ENCODE results near the gene STK32C. TPM values are rescaled to one million over a fixed set of nuclear protein-coding genes. Genes with fewer than 3 reads are reported as not detected.
"Not testable (repeated sequence)": the region's sequence is repeated elsewhere in the genome, so short reads cannot be mapped to it uniquely, and the experiment has no call there.

Gene STK32C
- polyA plus RNA-seq, 4 donors, result 11.2 to 17.3 (median 14.6) TPM

GRCh38 chr10:132339276-132339675 lies 31.5 kb upstream of the STK32C start:
- DNase-seq (ENCODE audit: low read depth in 4 of 4, low spot score in 2 of 4), result no peak

DNA sequence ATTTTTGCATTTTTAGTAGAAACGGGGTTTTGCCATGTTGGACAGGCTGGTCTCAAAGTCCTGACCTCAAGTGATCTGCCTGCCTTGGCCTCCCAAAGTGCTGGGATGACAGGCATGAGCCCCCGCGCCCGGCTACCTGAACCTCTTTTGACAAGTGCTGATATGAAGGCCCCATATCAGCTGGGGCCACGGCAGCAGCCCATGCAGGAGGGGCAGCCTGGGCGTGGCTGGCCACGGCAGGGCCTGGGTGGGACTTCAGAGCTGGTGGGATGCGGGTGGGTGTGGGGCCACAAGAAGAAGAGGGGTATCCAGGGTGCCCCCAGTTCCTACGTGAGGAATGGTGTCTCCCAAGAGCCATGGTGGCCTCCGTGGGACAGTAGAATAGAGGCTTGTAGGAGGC lies 31.1 kb upstream of the STK32C start:
- no peak for DNase-seq (ENCODE audit: low read depth in 4 of 4, low spot score in 2 of 4)

- not testable (repeated sequence) for DNase-seq (ENCODE audit: low read depth in 4 of 4, low spot score in 2 of 4)
Observed at GRCh38 chr10:132337854-132338253, 30.1 kb upstream of the STK32C start.

DNA sequence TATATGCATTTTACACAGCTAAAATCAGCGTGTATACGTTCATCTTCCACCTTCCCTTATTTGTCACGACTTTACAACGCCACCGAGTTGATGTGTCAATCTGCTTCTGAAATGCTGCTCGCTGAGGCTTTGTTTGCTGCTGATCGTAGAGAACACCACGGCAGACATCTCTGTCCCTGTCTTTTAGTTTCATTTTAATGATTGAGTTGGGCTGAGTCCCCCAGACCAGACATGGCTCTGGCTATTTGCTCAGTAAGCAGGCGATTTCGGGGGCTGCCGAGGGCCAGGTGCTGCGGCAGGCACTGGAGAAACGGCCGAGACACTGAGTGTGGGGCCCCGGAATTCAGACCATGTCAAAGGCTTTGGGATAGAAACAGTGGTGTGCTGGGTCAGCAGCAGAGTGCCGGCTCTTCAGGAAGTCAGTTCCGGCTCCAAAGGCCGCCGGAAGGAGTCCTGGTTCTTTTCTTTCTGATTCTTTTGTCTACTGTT lies 29.2 kb upstream of the STK32C start:
- DNase-seq (ENCODE audit: low read depth in 4 of 4, low spot score in 2 of 4), result no peak

GRCh38 chr10:132336064-132336746 lies 28.5 kb upstream of the STK32C start:
- no peak for DNase-seq (ENCODE audit: low read depth in 4 of 4, low spot score in 2 of 4)

- no peak for DNase-seq (ENCODE audit: low read depth in 4 of 4, low spot score in 2 of 4)
Observed at GRCh38 chr10:132335189-132336063, 27.7 kb upstream of the STK32C start.

DNA sequence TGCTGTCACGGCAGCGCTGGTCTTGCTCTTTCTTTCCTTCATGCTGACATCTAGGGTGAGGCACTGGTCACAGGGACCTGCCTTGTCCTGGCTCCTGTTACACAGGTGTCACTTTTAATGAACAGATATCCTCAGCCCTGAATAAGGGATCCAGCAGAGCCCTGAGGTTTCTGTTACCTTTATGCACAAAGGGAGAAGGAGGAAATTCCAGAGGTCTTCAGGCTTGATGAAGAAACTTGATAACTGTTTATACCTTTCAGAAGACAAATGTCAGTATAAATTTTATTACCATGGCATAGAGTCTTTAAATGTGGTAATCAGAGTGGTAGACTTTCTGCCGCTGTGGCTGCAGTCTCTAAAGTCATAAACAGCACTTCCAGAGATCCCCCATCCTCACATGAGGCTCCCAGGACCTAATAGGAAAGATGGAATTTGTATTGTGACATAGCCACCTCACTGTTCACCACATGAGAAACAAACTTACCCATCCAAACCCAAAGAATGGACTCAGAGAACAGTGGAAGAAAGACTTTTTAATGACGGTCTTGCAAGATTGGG lies 27.0 kb upstream of the STK32C start:
- no peak for DNase-seq (ENCODE audit: low read depth in 4 of 4, low spot score in 2 of 4)

DNA sequence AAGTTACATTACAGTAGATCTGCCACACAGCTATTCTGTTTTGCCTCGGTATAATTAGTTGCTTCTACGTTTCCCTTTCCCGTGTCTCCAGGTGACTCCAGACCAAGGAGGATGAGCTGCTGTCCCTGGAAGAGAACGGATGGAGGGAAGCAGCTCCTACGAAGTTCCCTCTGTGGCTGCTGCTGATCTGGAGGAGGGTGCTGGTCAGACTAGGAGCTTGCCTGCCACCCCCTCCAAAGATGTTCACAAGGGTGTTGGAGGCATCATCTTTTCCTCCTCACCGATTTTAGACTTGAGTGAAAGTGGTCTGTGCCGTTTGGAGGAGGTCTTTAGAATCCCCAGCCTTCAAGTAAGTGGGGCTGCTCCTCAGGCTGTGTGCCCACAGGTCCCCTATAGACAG lies 25.6 kb upstream of the STK32C start:
- DNase-seq (ENCODE audit: low read depth in 4 of 4, low spot score in 2 of 4), result no peak

GRCh38 chr10:132332433-132332754 lies 24.6 kb upstream of the STK32C start:
- DNase-seq (ENCODE audit: low read depth in 4 of 4, low spot score in 2 of 4), result no peak

- DNase-seq (ENCODE audit: low read depth in 4 of 4, low spot score in 2 of 4), result peak; percentile 79 to 99 (median 94)
Observed at GRCh38 chr10:132331601-132332432, 24.1 kb upstream of the STK32C start, which contains the start of gene LRRC27. Gene LRRC27 (plus strand): TSS chr10:132332193. CDS start chr10:132333525, 1,332 bp downstream.

DNA sequence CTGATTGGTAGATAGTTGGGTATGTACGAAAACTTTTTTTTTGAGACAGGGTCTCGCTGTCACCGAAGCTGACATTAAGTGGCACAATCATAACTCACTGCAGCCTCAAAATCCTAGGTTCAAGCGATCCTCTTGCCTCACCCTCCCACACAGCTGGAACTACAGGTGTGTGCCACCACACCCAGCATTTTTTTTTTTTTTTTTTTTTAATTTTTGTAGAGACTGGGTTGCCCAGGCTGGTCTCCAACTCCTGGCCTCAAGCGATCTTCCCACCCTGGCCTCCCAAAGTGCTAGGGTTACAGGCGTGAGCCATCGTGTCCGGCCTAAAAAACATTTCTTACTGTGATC lies 22.7 kb upstream of the STK32C start:
- no peak for DNase-seq (ENCODE audit: low read depth in 4 of 4, low spot score in 2 of 4)

- DNase-seq (ENCODE audit: low read depth in 4 of 4, low spot score in 2 of 4), result no peak
Observed at GRCh38 chr10:132329565-132330485, 22.1 kb upstream of the STK32C start.

- no peak for DNase-seq (ENCODE audit: low read depth in 4 of 4, low spot score in 2 of 4)
Observed at GRCh38 chr10:132328738-132329137, 21.0 kb upstream of the STK32C start.

GRCh38 chr10:132328106-132328505 lies 20.4 kb upstream of the STK32C start:
- no peak for DNase-seq (ENCODE audit: low read depth in 4 of 4, low spot score in 2 of 4)

DNA sequence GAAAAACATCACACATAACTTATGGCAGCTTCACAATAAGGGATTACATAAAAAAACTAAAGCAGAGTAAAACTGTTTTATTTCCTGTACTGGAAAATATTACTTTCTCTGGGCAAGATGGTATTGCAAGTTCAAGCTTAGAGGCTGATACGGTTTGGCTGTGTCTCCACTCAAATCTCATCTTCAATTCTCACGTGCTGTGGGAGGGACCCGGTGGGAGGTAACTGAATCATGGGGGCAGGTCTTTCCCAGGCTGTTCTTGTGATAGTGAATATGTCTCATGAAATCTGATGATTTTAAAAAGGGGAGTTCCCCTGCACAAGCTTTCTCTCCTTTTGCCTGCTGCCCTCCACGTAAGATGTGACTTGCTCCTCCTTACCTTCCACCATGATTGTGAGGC lies 19.2 kb upstream of the STK32C start:
- DNase-seq (ENCODE audit: low read depth in 4 of 4, low spot score in 2 of 4), result no peak

- DNase-seq (ENCODE audit: low read depth in 4 of 4, low spot score in 2 of 4), result no peak
Observed at GRCh38 chr10:132326344-132326889, 18.7 kb upstream of the STK32C start.

DNA sequence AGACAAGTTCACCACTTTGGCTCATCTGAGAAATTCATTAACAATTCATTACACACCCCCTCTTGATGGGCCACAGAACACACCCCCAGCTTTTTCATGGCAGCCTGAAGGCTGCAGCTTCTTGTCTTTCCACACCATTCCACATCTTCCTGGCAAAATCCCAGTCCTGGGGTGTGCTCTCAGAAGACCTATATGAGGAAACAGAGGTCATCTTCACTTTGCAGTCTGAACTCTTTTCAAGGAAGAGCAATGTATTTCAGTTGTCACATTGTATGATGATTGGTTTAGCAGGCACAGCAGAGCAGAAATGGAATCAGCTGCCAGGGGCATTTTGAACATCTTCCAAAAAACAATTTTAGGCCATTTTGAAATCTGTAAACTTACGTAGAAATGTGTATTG lies 16.4 kb upstream of the STK32C start:
- DNase-seq (ENCODE audit: low read depth in 4 of 4, low spot score in 2 of 4), result no peak

DNA sequence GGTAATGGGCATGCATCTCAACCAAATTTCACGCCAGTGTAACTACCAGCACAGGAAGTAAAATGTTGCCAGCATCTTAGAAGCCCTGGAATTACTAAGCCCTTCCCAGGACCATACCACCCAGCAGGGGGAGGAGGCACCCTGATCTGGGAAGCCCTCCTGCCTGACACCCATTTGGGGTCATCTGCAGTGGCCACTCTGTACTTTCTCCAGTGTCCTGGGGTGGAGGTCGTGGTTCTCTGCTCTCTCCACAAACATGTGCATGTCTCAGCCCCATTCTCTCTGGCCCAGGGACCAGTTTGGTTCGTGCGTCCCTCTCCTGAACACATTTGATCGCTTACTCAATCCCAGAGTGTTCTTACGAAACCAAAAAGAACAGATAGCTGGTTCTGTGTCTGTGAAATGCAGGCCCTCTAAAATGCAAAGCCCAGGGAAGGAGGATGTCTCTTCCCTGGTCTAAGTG lies 14.9 kb upstream of the STK32C start:
- DNase-seq (ENCODE audit: low read depth in 4 of 4, low spot score in 2 of 4), result no peak

DNA sequence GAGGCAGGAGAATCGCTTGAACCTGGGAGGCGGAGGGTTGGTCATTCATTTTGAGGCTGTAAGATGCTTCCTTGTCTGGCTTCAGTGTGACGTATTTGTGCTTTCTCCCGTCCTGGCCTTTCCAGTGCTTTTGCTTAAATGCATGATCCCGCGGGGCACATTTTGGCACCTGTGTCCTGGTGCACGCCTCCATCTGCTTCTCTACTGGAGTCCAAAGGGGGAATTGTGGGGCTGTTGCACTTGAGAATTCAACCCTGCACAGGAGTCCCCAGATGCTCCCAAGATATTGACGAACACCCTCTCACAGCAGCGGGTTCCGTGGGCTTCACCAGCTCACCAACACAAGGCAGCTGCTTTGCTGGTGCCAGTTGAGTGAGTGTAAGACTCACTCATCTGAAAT lies 14.0 kb upstream of the STK32C start:
- no peak for DNase-seq (ENCODE audit: low read depth in 4 of 4, low spot score in 2 of 4)
